MM.1S (cell line): ENCODE measurements around the gene PRCC.

Experiments used
- EZH2 ChIP-seq: fragments of 300-600 bp; sonication (generic); optimal IDR thresholded peaks from 2 replicates; pipeline ENCODE3; 2017; ENCODE audit warnings: low read depth, mild to moderate bottlenecking, antibody characterized with exemption, low read length, mixed read lengths
- TF ChIP-seq, protein P1 (sequence below): fragments of 300-600 bp; sonication (generic); IDR thresholded peaks from 2 replicates; pipeline ENCODE4 v1.5.1; 2016; ENCODE audit warnings: antibody characterized with exemption, low read length, mixed read lengths

DNA sequence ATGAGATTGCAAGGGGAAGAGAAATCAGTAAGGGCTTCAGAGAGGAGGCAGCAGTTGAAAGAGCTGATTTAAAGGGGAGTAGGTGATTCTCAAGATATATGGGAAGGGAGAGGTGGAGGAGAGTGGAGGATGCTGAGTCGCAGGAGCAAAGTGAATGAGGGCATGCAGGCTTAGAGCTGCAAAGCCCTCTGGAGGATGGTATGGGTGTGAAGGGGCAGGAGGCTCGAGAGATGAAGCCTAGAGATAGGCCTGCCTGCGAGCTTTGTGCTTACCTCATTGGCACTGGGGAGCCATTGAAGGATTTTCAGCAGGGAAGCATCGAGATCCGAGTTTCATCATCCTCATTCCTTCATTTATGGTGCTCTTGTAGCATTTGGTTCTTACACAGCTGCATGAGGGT, 65.1 kb downstream of the PRCC start:
- TF ChIP-seq, protein P1, sequence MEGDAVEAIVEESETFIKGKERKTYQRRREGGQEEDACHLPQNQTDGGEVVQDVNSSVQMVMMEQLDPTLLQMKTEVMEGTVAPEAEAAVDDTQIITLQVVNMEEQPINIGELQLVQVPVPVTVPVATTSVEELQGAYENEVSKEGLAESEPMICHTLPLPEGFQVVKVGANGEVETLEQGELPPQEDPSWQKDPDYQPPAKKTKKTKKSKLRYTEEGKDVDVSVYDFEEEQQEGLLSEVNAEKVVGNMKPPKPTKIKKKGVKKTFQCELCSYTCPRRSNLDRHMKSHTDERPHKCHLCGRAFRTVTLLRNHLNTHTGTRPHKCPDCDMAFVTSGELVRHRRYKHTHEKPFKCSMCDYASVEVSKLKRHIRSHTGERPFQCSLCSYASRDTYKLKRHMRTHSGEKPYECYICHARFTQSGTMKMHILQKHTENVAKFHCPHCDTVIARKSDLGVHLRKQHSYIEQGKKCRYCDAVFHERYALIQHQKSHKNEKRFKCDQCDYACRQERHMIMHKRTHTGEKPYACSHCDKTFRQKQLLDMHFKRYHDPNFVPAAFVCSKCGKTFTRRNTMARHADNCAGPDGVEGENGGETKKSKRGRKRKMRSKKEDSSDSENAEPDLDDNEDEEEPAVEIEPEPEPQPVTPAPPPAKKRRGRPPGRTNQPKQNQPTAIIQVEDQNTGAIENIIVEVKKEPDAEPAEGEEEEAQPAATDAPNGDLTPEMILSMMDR, result no peak
- TF ChIP-seq EZH2, result no peak
